ENCODE measurements around the gene CENPA. TPM values are rescaled to one million over a fixed set of nuclear protein-coding genes. Genes with fewer than 3 reads are reported as not detected.
"Not testable (repeated sequence)": the region's sequence is repeated elsewhere in the genome, so short reads cannot be mapped to it uniquely, and the experiment has no call there.

CENPA gene
- total RNA-seq, 2 experiments from 2014 or later = 33.6 to 34.4 TPM

GRCh38 chr2:26769089-26769761 is 16.6 kb upstream of the CENPA start:
- Mint-ChIP-seq H3K4me3 (no peak overlapping the region), H3K27me3 (no peaks in the 10 kb centered on the region), H3K36me3 (peaks cover 5% of the 10 kb centered on the region), H3K27ac (no peak overlapping the region), H3K9me3 (no peaks in the 10 kb centered on the region), H3K4me1 (peaks cover 51% of the 10 kb centered on the region)
- no peak for DNase-seq

GRCh38 chr2:26770986-26771586 is 14.8 kb upstream of the CENPA start:
- Mint-ChIP-seq H3K36me3 (peaks cover 5% of the 10 kb centered on the region), H3K9me3 (no peaks in the 10 kb centered on the region), H3K4me3 (peak overlapping the region; percentile 1), H3K4me1 (peaks cover 39% of the 10 kb centered on the region), H3K27me3 (no peaks in the 10 kb centered on the region), H3K27ac (no peak overlapping the region)
- peak; percentile 32 for DNase-seq

- Mint-ChIP-seq H3K27me3 (no peaks in the 10 kb centered on the region), H3K27ac (peak overlapping the region; percentile 36), H3K36me3 (peaks cover 5% of the 10 kb centered on the region), H3K4me1 (peaks cover 34% of the 10 kb centered on the region), H3K4me3 (peak overlapping the region; percentile 8), H3K9me3 (no peaks in the 10 kb centered on the region)
- no peak for DNase-seq
Measured at GRCh38 chr2:26772064-26773001, 13.5 kb upstream of the CENPA start.

GRCh38 chr2:26776195-26776800 is 9.6 kb upstream of the CENPA start:
- Mint-ChIP-seq H3K36me3 (peaks cover 11% of the 10 kb centered on the region), H3K27ac (no peak overlapping the region)

GRCh38 chr2:26778098-26778497 is 7.8 kb upstream of the CENPA start:
- Mint-ChIP-seq H3K4me1 (peaks cover 3% of the 10 kb centered on the region), H3K36me3 (peaks cover 6% of the 10 kb centered on the region), H3K4me3 (no peak overlapping the region), H3K27me3 (no peaks in the 10 kb centered on the region), H3K9me3 (no peaks in the 10 kb centered on the region), H3K27ac (no peak overlapping the region)
- no peak for DNase-seq

More at GRCh38 chr2:26776195-26776800, 9.6 kb upstream of the CENPA start:
- Mint-ChIP-seq H3K4me3 (no peak overlapping the region), H3K4me1 (peaks cover 16% of the 10 kb centered on the region), H3K9me3 (no peaks in the 10 kb centered on the region), H3K27me3 (no peaks in the 10 kb centered on the region)
- DNase-seq = no peak

GRCh38 chr2:26778507-26778906 is 7.3 kb upstream of the CENPA start:
- H3K36me3 Mint-ChIP-seq = peaks cover 6% of the 10 kb centered on the region
- H3K4me3 Mint-ChIP-seq = no peak overlapping the region
- H3K4me1 Mint-ChIP-seq = peaks cover 3% of the 10 kb centered on the region
- no peaks in the 10 kb centered on the region for H3K27me3 Mint-ChIP-seq
- H3K27ac Mint-ChIP-seq = no peak overlapping the region
- no peaks in the 10 kb centered on the region for H3K9me3 Mint-ChIP-seq
- no peak for DNase-seq

- Mint-ChIP-seq H3K4me3 (no peak overlapping the region), H3K9me3 (no peaks in the 10 kb centered on the region), H3K4me1 (peaks cover 2% of the 10 kb centered on the region), H3K27me3 (no peaks in the 10 kb centered on the region), H3K36me3 (peaks cover 6% of the 10 kb centered on the region), H3K27ac (no peak overlapping the region)
- DNase-seq = no peak
Measured at GRCh38 chr2:26780203-26780760, 5.6 kb upstream of the CENPA start.

- DNase-seq = no peak
- Mint-ChIP-seq H3K27me3 (peaks cover 16% of the 10 kb centered on the region), H3K27ac (no peak overlapping the region), H3K4me3 (no peak overlapping the region), H3K4me1 (peaks cover 16% of the 10 kb centered on the region), H3K9me3 (no peaks in the 10 kb centered on the region), H3K36me3 (peaks cover 16% of the 10 kb centered on the region)
Measured at GRCh38 chr2:26782876-26783704, 2.8 kb upstream of the CENPA start.

- peaks cover 29% of the 10 kb centered on the region for H3K27me3 Mint-ChIP-seq
- no peak overlapping the region for H3K4me3 Mint-ChIP-seq
- no peak overlapping the region for H3K27ac Mint-ChIP-seq
- H3K4me1 Mint-ChIP-seq = peaks cover 16% of the 10 kb centered on the region
- H3K9me3 Mint-ChIP-seq = no peaks in the 10 kb centered on the region
- H3K36me3 Mint-ChIP-seq = peaks cover 30% of the 10 kb centered on the region
- DNase-seq = no peak
Measured at GRCh38 chr2:26784570-26785234, 1.2 kb upstream of the CENPA start.

- Mint-ChIP-seq H3K36me3 (peaks cover 36% of the 10 kb centered on the region), H3K27me3 (peaks cover 33% of the 10 kb centered on the region), H3K9me3 (peaks cover 5% of the 10 kb centered on the region), H3K27ac (peak overlapping the region; percentile 69), H3K4me3 (peak overlapping the region; percentile 86), H3K4me1 (peaks cover 16% of the 10 kb centered on the region)
- peak; percentile 33 for DNase-seq
Measured at GRCh38 chr2:26786207-26787028, 562 bp downstream of the CENPA start.

GRCh38 chr2:26792720-26793119 is 6.9 kb downstream of the CENPA start:
- Mint-ChIP-seq H3K27ac (no peak overlapping the region), H3K4me1 (peaks cover 4% of the 10 kb centered on the region), H3K27me3 (peaks cover 21% of the 10 kb centered on the region), H3K4me3 (no peak overlapping the region), H3K36me3 (peaks cover 56% of the 10 kb centered on the region), H3K9me3 (peaks cover 5% of the 10 kb centered on the region)
- DNase-seq = no peak

- no peaks in the 10 kb centered on the region for H3K4me1 Mint-ChIP-seq
- peaks cover 48% of the 10 kb centered on the region for H3K36me3 Mint-ChIP-seq
- H3K4me3 Mint-ChIP-seq = no peak overlapping the region
- no peak overlapping the region for H3K27ac Mint-ChIP-seq
- DNase-seq = no peak
- H3K9me3 Mint-ChIP-seq = peaks cover 5% of the 10 kb centered on the region
- peaks cover 13% of the 10 kb centered on the region for H3K27me3 Mint-ChIP-seq
Measured at GRCh38 chr2:26793518-26793917, 7.7 kb downstream of the CENPA start.

GRCh38 chr2:26795135-26795534 is 9.3 kb downstream of the CENPA start:
- not testable (repeated sequence) for DNase-seq, H3K27me3 Mint-ChIP-seq, H3K4me3 Mint-ChIP-seq, H3K9me3 Mint-ChIP-seq, H3K27ac Mint-ChIP-seq, H3K4me1 Mint-ChIP-seq
- peaks cover 33% of the 10 kb centered on the region for H3K36me3 Mint-ChIP-seq
